Measurements from ENCODE around the gene CHST11.

GRCh38 chr12:104685366-104685765 is 228.6 kb downstream of the CHST11 start:
- TF ChIP-seq POLR2A (IDR thresholded peaks at IDR 0.05; ENCODE audit: low read length) (no peak), GATA1 (IDR thresholded peaks at IDR 0.05; ENCODE audit: low read depth, low read length) (no peak)
